ENCODE results near the gene CHMP4A. TPM values are rescaled to one million over a fixed set of nuclear protein-coding genes. Genes with fewer than 3 reads are reported as not detected.
"Not testable (repeated sequence)": the region's sequence is repeated elsewhere in the genome, so short reads cannot be mapped to it uniquely, and the experiment has no call there.

CHMP4A gene
- total RNA-seq, 1 donor = 13.8 TPM

DNA sequence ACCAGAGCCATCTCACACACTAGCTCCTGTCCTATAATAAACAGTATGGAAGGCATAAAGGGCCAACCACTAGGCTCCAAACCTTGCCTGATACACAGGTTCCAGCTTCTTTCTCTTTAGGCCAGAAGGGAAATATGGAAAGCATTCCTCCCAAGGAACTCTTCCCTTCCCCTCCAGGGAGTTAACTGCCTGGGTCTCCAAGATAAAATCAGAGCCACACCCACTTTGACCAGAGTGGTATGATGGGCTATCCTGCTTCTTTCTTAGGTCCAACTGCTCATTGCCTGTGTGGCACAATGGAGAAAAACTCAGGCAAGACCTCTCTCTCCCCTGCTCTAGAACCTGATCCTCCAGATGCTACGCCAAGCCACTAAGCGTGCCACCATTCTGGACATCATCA lies 5.7 kb downstream of the CHMP4A start:
- TF ChIP-seq, protein P1, sequence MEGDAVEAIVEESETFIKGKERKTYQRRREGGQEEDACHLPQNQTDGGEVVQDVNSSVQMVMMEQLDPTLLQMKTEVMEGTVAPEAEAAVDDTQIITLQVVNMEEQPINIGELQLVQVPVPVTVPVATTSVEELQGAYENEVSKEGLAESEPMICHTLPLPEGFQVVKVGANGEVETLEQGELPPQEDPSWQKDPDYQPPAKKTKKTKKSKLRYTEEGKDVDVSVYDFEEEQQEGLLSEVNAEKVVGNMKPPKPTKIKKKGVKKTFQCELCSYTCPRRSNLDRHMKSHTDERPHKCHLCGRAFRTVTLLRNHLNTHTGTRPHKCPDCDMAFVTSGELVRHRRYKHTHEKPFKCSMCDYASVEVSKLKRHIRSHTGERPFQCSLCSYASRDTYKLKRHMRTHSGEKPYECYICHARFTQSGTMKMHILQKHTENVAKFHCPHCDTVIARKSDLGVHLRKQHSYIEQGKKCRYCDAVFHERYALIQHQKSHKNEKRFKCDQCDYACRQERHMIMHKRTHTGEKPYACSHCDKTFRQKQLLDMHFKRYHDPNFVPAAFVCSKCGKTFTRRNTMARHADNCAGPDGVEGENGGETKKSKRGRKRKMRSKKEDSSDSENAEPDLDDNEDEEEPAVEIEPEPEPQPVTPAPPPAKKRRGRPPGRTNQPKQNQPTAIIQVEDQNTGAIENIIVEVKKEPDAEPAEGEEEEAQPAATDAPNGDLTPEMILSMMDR (IDR thresholded peaks at IDR 0.05; ENCODE audit: insufficient read depth, low read depth, low read length) = no peak
- H3K4me3 ChIP-seq (ENCODE audit: low read depth, low read length) = no peak overlapping the region
- DNase-seq (ENCODE audit: low read depth) = no peak

DNA sequence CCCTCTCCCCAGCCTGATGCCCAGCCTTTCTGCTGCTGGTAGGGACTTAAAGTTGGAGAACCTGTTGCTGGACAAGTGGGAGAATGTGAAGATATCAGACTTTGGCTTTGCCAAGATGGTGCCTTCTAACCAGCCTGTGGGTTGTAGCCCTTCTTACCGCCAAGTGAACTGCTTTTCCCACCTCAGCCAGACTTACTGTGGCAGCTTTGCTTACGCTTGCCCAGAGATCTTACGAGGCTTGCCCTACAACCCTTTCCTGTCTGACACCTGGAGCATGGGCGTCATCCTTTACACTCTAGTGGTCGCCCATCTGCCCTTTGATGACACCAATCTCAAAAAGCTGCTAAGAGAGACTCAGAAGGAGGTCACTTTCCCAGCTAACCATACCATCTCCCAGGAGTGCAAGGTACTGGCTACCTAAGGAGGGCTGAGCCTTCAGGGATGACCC lies 6.2 kb downstream of the CHMP4A start:
- DNase-seq (ENCODE audit: low read depth) = no peak
- TF ChIP-seq, protein P1 (IDR thresholded peaks at IDR 0.05; ENCODE audit: insufficient read depth, low read depth, low read length) = no peak
- no peak overlapping the region for H3K4me3 ChIP-seq (ENCODE audit: low read depth, low read length)

DNA sequence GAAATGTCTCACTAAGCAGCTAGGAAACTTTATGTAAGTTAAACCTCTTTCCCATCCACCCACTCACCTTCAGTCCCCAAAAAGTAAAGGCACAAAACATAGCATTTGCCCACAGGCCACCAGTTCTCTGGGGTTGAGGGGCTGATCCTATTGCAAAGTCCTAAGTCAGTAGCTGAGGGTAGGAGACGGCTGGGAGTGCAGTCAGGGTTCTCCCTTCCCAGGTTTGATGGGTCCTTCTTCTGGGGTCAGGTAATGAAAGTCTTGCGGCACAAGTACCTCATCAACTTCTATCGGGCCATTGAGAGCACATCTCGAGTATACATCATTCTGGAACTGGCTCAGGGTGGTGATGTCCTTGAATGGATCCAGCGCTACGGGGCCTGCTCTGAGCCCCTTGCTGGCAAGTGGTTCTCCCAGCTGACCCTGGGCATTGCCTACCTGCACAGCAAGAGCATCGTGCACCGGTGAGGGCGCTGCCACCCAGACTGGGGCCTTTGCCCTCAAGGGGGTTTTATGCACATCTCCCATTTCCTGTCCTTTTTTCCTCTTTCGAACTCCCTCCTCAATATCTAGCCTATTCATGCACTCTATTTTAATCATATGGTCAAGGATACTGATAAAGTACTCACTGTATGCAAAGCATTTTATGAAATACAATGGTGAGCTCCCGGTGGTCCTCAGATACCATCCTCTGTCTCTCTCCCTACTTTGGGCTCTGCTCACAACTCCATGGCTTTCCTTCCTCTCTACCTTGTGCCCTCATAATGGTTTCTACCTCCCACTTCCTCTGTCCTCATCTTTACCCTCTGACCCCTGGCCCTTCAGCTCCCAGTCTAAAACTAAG lies 6.8 kb downstream of the CHMP4A start:
- no peak for DNase-seq (ENCODE audit: low read depth)
- no peak overlapping the region for H3K4me3 ChIP-seq (ENCODE audit: low read depth, low read length)
- TF ChIP-seq, protein P1 (IDR thresholded peaks at IDR 0.05; ENCODE audit: insufficient read depth, low read depth, low read length) = no peak

DNA sequence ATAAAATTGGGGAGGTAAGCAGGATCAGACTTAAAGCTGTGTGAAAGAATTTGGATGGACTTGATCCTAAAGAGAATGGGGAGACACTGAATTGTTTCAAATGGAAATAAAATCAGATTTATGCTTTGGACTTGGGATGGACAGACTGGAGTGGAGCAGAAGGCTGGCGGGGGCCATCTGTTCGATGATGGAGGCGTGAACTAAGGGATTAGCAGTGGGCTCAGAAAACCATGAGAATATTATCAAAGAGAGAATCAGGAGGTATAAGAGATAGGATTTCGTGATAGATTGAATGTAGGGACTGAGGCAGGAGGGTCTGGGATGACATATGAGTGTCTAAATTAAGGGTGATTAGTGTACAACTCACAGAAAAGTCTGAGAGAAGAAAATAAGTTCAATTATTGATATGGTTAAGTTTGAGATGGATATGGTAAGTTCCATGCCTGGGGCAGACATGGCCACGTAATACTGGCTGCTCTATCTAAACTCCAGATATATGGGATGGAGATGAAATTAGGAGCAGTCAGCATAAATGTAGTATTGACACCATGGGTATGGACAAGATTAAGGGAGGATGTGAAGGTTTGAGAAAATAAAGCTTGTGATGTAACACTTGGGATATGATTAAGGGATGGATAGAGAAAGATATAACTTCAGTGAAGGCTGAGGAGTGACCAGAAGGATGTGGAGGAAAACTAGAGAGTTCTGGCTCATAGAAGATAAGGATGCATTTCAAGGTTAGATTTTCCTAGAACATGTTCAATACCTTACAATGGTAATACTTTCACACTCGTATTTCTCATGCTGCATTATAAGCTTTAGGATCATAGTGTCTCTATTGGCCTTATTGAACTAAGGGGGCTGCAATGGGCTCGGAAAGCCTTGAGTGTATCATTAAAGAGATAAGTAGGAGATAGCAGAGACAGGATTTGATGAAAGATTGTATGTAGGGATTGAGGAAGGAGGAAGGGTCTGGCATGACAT lies 8.8 kb downstream of the CHMP4A start:
- no peak for DNase-seq (ENCODE audit: low read depth)
- H3K4me3 ChIP-seq (ENCODE audit: low read depth, low read length) = no peak overlapping the region
- TF ChIP-seq, protein P1 (IDR thresholded peaks at IDR 0.05; ENCODE audit: insufficient read depth, low read depth, low read length) = no peak

DNA sequence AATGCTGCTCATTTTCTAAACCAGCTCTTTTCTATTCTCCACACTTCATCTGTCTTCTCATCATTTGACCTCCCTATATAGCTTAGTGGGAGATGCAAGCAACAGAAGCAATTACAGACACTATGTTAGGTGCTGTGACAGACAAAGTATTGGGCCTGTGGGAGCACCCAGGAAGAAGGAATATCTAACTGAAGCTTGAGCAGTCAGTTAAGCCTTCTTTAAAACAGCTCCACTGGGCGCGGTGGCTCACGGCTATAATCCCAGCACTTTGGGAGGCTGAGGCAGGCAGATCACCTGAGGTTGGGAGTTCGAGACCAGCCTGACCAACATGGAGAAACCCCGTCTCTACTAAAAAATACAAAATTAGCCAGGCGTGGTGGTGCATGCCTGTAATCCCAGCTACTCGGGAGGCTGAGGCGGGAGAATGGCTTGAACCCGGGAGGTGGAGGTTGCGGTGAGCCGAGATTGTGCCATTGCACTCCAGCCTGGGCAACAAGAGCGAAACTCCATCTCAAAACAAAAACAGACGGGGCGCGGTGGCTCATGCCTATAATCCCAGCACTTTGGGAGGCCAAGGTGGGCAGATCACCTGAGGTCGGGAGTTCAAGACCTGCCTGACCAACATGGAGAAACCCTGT lies 9.9 kb downstream of the CHMP4A start:
- DNase-seq (ENCODE audit: low read depth); H3K4me3 ChIP-seq (ENCODE audit: low read depth, low read length): not testable (repeated sequence)

DNA sequence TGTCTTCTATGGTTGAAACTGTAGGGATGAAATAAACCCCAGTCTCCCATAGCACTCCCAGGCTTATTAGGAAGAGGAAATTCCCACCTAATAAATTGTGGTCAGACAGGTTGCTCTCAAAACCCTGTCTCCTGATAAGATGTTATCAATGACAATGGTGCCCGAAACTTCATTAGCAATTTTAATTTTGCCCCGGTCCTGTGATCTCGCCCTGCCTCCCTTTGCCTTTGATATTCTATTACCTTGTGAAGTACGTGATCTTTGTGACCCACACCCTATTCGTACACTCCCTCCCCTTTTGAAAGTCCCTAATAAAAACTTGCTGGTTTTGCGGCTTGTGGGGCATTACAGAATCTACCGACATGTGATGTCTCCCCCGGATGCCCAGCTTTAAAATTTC lies 10.8 kb downstream of the CHMP4A start:
- DNase-seq (ENCODE audit: low read depth); H3K4me3 ChIP-seq (ENCODE audit: low read depth, low read length): not testable (repeated sequence)

DNA sequence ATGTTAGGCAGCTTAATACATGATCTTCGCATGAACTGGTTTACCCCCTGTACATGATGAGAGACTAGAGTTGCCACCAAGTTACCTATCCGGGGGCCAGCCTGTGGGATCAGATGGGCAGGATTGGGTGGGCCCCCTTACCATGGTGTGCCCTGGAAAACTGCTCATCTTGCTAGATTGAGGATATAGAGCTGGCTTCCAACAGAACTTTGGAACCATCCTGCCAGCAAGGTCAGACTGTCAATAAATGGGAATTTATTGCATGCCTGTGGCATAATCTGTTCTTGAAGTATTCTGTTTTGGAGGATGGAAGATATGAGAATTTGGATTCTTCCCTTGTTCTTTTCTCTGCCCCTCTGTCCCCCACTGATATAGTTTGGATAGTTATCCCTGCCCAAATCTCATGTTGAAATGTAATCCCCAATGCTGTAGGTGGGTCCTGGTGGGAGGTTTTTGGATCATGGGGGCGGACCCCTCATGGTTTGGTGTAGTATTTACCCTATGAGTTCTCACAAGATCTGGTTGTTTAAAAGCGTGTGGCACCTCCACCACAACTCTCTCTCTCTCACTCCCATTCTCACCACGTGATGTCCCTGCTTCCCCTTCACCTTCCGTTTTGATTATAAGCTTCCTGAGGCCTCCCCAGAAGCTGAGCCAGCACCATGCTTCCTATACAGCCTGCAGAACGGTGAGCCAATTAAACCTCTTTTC lies 14.3 kb downstream of the CHMP4A start:
- DNase-seq (ENCODE audit: low read depth) = no peak
- TF ChIP-seq, protein P1 (IDR thresholded peaks at IDR 0.05; ENCODE audit: insufficient read depth, low read depth, low read length) = no peak
- no peak overlapping the region for H3K4me3 ChIP-seq (ENCODE audit: low read depth, low read length)
